GM18870 (cell line): ENCODE data around the gene ATAT1.
"Not testable (repeated sequence)": the region's sequence is repeated elsewhere in the genome, so short reads cannot be mapped to it uniquely, and the experiment has no call there.

Source experiments
- ATAC-seq: cut with Tn5 transposase; IDR thresholded peaks from one replicate; pipeline ENCODE4 v1.9.1; 2021; ENCODE audit warnings: moderate library complexity; ENCODE audit not compliant: unreplicated experiment

Gene ATAT1

DNA sequence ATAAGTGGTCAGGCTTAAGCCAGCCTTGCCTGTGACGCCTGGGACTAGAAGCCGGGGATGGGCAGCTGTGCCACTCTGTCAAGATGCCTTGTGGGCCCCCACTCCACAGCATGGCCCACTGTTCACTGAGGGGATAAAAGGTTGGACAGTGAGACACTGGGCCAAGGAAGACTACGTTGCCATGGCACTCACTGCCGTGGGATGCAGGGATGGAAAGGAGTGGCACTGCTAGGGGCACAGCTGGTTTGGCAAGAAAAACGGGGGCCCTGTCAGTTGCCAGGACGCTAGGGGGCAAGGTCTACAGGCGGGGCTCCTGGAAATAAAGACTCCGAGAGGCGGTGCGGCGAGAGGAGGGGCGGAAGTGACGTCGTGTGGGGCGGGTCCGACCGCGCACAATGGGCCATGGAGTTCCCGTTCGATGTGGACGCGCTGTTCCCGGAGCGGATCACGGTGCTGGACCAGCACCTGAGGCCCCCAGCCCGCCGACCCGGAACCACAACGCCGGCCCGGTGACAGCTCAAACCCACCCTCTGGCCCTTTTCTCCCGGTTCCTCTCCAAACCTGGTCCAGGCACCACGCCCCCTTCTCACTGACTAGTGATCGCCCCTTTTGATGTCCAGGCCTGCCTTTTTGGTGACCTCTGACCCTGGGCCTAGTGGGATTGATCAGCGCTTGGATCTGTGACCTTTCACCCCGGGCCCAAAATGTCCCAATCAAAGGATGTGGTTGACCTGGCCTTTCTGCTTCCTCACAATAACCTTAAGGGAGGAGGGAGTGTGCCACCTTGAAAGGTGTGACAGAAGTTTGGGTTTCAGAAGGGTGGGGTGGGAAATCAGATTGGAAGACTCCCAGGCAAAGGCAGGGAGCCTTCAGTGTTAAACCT is at the start of gene ATAT1:
Gene ATAT1, plus strand, starts transcription at position 391 of the 883 bp plus-strand sequence.
- no peak for ATAC-seq

GRCh38 chr6:30578051-30578450 is 48.6 kb upstream of the ATAT1 start:
- ATAC-seq: no peak

DNA sequence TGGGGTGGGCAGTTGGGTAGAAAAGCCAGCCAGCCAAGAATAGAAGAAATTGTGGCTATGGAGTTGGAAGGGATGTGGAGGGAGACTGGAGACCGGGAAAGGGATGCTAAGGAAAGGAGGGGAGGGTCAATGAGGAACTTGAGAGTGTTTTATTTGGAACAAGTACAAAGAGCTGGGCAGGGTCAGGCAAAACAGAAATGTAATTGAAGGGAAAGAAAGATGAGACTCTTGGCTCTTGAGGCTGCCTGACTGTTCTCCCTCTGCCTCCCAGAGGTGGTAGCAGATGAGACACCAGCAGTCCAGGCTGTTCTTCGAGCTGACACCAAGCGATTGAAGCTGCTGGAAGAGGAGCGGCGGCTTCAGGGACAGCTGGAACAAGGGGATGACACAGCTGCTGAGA is 42.8 kb upstream of the ATAT1 start:
- no peak for ATAC-seq

DNA sequence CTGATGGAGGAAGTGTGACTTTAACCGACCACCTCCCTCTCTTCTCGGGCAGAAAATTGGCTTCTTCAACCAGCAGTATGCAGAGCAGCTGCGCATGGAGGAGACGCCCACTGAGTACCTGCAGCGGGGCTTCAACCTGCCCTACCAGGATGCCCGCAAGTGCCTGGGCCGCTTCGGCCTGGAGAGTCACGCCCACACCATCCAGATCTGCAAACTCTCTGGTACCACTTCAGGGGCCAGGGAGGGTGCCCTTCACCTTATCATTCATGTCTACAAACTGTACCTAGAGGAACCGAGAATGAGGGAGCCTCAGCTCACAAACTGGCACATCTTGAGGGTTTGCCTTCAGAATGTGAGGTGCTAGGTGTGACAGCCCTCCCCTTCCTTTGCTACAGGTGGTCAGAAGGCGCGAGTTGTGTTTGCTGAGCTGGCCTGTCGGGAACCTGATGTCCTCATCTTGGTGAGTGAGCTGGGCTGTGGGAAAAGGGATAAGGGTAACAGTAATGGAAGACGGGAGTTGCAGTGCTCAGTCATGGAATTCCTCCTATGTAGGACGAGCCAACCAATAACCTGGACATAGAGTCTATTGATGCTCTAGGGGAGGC is 36.8 kb upstream of the ATAT1 start:
- ATAC-seq: no peak

DNA sequence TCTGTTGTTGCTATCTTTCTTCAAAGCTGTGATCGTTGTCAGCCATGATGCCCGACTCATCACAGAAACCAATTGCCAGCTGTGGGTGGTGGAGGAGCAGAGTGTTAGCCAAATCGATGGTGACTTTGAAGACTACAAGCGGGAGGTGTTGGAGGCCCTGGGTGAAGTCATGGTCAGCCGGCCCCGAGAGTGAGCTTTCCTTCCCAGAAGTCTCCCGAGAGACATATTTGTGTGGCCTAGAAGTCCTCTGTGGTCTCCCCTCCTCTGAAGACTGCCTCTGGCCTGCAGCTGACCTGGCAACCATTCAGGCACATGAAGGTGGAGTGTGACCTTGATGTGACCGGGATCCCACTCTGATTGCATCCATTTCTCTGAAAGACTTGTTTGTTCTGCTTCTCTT is 36.2 kb upstream of the ATAT1 start:
- no peak for ATAC-seq

- ATAC-seq: no peak
These were observed 35.7 kb upstream of the ATAT1 start for GRCh38 chr6:30591008-30591407.

DNA sequence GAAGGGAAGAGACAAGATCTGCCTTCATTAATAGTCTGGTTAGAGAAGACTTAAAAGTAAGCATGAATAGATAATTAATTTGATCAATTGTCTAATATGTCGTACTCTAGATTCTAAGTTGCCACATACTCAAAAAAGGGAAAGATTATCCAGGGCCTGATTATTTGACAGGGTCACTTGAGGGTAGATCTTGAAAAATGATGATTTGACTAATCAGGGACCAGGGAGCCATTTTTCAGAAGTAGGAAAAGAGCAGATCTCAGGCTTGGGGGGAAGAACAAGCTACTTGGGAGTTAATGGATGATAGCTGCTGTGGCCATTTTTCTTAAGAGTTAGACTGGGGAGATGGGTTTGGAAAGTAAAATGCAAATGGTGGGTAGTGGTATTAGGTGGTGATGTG is 34.4 kb upstream of the ATAT1 start:
- ATAC-seq: no peak

DNA sequence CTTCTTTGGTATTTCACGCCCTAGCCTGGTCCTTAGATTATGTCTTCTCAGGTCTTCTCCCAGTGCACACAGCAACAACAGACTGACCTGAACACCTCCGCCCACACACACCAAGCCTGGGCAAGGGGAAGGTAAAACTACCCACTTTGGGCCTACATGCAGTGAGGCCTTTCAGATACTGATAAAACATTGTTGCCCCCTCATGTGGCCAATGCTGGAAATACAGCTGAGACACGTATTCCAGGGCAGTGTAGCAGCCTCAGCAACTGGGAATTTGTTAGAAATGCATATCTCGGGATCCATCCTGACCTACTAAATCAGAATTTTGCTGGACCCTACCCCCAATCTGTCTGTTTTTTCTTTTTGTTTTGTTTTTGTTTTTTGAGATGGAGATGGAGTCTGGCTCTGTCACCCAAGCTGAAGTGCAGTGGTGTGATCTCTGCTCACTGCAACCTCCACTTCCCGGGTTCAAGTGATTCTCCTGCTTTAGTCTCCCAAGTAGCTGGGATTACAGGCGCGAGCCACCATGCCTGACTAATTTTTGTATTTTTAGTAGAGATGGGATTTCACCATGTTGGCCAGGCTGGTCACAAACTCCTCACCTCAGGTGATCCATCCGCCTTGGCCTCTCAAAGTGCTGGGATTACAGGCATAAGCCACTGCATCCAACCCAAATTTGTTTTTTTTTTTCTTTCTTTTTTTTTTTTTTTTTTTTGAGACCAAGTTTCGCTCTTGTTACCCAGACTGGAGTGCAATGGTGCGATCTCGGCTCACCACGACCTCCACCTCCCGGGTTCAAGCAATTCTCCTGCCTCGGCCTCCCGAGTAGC is 29.1 kb upstream of the ATAT1 start:
- not testable (repeated sequence) for ATAC-seq

GRCh38 chr6:30598912-30599624 is 27.6 kb upstream of the ATAT1 start:
- ATAC-seq: no peak

- ATAC-seq: no peak
These were observed 26.9 kb upstream of the ATAT1 start for GRCh38 chr6:30599625-30600324.

DNA sequence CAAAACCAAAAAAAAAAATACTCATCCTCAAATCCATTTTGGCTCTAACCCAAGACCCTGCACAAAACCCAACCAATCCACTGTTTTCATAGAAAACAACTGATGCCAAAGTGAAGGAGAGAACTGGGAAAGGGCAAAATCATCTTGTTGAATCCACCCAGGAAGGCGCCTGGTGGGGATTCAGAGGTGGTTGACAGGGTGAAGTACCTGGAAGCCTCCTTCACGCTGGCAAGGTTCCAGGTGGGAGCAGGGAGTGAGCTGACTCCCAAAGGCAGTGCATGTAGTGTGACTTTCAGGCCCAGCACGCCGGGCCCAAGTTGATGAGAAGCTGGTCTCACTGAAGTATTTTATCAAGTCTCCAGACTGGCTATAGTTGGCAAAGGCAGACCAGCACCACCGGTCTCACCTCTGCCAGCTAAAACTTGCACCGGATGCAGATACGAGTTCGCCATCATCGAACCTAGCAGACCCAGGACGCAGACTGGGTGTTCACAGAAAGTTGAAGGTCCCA is 26.2 kb upstream of the ATAT1 start:
- no peak for ATAC-seq

DNA sequence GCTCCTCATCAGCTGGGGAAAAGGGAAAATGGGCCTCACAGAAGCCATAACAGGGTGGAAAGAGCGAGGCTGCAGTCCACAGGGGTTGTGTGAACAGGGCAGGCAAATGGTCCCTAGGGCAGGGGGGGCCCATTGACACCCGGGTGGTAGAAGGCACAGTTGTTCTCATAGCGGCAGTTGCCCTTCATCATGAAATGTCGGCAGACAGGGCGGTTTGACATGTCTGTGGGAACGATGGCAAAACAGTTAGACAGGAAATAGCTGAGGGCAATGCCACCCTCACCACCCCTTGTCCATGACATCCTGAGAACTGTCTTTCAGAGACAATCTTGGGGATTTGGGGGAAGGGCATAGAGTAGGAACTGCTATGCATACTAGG is 25.2 kb upstream of the ATAT1 start:
- no peak for ATAC-seq

- no peak for ATAC-seq
These were observed 24.6 kb upstream of the ATAT1 start for GRCh38 chr6:30601815-30602641.

GRCh38 chr6:30603961-30604360 is 22.7 kb upstream of the ATAT1 start:
- ATAC-seq: no peak

DNA sequence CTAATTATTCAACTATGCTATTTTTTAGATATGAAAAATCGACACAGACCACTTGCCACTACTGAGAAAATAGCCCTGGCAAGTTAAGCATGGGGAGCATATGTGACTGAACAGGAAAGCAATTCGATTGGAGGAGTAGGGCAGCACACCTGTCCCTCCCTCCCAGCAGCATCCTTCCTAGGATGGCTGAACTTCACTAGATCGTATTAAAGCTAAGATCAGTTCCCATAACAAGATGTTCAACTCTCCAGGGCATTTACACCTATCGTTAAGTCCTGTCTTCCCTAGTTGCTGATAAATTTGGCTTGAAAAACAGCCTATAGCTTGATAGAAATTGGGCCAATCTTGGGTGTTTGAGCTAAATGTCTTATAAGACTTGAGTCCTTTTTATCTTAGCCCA is 16.6 kb upstream of the ATAT1 start:
- no peak for ATAC-seq

DNA sequence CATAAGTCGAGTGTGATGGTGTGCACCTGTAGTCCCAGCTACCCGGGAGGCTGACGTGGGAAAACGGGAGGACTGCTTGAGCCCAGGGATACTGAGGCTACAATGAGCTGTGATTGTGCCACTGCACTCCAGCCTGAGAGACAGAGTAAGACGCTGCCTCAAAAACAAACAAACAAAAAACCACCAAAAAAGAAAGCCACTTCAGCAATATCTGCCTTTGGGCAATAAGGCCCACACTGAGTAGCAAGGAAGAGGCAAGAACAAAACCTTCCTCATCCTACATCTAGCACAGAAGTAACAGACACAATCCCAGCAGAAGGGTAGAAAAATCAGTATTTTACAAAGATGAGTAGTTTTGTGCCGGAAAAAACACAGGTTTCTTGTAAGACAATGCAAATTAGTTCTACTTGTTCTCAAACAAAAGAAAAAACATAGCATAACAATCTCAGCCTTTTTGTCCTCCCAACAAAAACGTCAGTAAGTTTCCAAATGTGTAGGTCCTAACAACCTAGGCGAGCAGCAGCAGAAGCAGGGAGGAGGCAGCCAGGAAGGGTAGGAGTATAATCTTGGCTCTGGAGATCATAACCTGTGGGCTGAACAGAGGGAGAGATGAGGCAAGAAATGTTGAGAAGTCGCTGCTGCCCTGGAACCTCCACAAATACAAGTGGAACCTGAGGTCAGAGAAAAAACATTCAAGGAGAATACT is 15.4 kb upstream of the ATAT1 start:
- no peak for ATAC-seq

- no peak for ATAC-seq
These were observed 14.8 kb upstream of the ATAT1 start for GRCh38 chr6:30611856-30612194.

GRCh38 chr6:30612213-30612612 is 14.5 kb upstream of the ATAT1 start:
- no peak for ATAC-seq

DNA sequence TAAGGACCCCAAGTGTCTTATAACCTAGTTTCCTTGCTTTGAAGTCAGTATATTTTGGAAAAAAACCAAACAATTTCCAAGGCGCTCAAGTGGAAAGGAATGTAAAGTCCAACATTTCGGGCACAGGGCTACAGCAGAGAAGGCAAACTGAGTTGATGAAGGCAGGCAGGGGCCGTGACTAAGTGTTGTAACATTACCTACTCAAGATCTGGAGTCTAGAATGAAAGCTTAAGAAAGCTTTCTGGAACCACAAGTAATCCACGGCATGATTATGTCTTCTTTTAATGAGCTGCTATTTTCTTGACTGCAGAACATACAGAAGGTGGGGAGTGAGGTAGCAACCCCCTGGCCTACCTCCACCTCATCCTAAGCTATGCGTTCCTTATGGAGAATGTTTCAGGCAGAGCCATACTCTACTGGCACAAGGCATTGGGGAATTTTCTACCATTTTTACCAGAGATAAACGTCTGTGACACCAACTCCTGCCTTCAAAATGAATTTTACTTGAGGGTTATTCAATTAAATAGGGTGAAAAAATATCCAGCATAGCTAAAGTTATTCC is 13.9 kb upstream of the ATAT1 start:
- ATAC-seq: no peak
